HG03558 (cell line): ENCODE results near the gene CHN2.

Experiments used
- ATAC-seq: cut with Tn5 transposase; IDR thresholded peaks from one replicate; pipeline ENCODE4 v1.9.1; 2021; ENCODE audit warnings: moderate number of reproducible peaks; ENCODE audit not compliant: unreplicated experiment; ENCODE audit errors: extremely low read depth

CHN2 gene

GRCh38 chr7:29328045-29328444 is 133.5 kb downstream of the CHN2 start:
- ATAC-seq: no peak

- no peak for ATAC-seq
These were observed 134.2 kb downstream of the CHN2 start for GRCh38 chr7:29328811-29329210.

GRCh38 chr7:29329686-29330085 is 135.1 kb downstream of the CHN2 start:
- ATAC-seq: no peak

GRCh38 chr7:29330136-29330535 is 135.6 kb downstream of the CHN2 start:
- ATAC-seq: no peak

- ATAC-seq: no peak
These were observed 136.6 kb downstream of the CHN2 start for GRCh38 chr7:29331163-29331562.

- ATAC-seq: no peak
These were observed 137.7 kb downstream of the CHN2 start for GRCh38 chr7:29332042-29332811.

GRCh38 chr7:29332875-29333855 is 138.6 kb downstream of the CHN2 start:
- ATAC-seq: no peak

GRCh38 chr7:29335188-29336083 is 140.9 kb downstream of the CHN2 start:
- ATAC-seq: no peak

- no peak for ATAC-seq
These were observed 143.1 kb downstream of the CHN2 start for GRCh38 chr7:29337546-29338116.

- no peak for ATAC-seq
These were observed 146.1 kb downstream of the CHN2 start for GRCh38 chr7:29340696-29341095.

GRCh38 chr7:29341156-29341555 is 146.6 kb downstream of the CHN2 start:
- no peak for ATAC-seq

- ATAC-seq: no peak
These were observed 148.2 kb downstream of the CHN2 start for GRCh38 chr7:29342761-29343160.

- ATAC-seq: no peak
These were observed 148.8 kb downstream of the CHN2 start for GRCh38 chr7:29343399-29343798.

- ATAC-seq: no peak
These were observed 149.9 kb downstream of the CHN2 start for GRCh38 chr7:29344334-29344978.

GRCh38 chr7:29345590-29345989 is 151.0 kb downstream of the CHN2 start:
- no peak for ATAC-seq

- ATAC-seq: no peak
These were observed 151.8 kb downstream of the CHN2 start for GRCh38 chr7:29346231-29346978.

- no peak for ATAC-seq
These were observed 154.8 kb downstream of the CHN2 start for GRCh38 chr7:29349362-29349761.

- ATAC-seq: no peak
These were observed 155.8 kb downstream of the CHN2 start for GRCh38 chr7:29350351-29350750.

- no peak for ATAC-seq
These were observed 157.5 kb downstream of the CHN2 start for GRCh38 chr7:29352041-29352440.
